OCI-LY7 (cell line): ENCODE data around the gene ZNF570.

Experiments
- CTCF ChIP-seq: fragments of 200-600 bp; sonication (generic); conservative IDR thresholded peaks from 2 replicates; pipeline ENCODE4 v1.5.1; 2014; ENCODE audit warnings: mild to moderate bottlenecking, antibody characterized with exemption, low read length, moderate library complexity, mixed read lengths
- EZH2phosphoT487 ChIP-seq: fragments of 200-600 bp; sonication (generic); IDR thresholded peaks from 2 replicates; pipeline ENCODE4 v1.6.1; 2018; ENCODE audit warnings: low read depth, borderline replicate concordance, mild to moderate bottlenecking, mixed run types, antibody characterized with exemption, low read length, moderate library complexity, mixed read lengths

- TF ChIP-seq EZH2phosphoT487 = no peak
- TF ChIP-seq CTCF = no peak
These were observed 36.8 kb downstream of the ZNF570 start for GRCh38 chr19:37505958-37506386.
